B cell (primary cell): Measurements from ENCODE around the gene STXBP2. TPM values are rescaled to one million over a fixed set of nuclear protein-coding genes. Genes with fewer than 3 reads are reported as not detected.

ENCODE experiments used
- ATAC-seq: fragments of 200-7000 bp; cut with Tn5 transposase; one replicate; pipeline ENCODE4 v1.10.0; 2021; ENCODE audit warnings: low read depth, mild to moderate bottlenecking, moderate number of reproducible peaks, moderate library complexity
- CTCF ChIA-PET: fragments of 350-600 bp; sonication (Branson Sonifier 250); formaldehyde crosslinking; loops from one replicate; lab custom pipeline; 2021; ENCODE audit warnings: antibody characterized with exemption, inconsistent platforms; lab: Charles Lee
- POLR2A ChIA-PET: fragments of 350-600 bp; sonication (Branson Sonifier 250); formaldehyde crosslinking; loops from one replicate; lab custom pipeline; 2021; ENCODE audit warnings: antibody characterized with exemption; lab: Charles Lee
- DNase-seq: peaks from one replicate; pipeline ENCODE4 v3.0.0; 2013
- H2AFZ ChIP-seq: 2 replicates; pipeline ENCODE4 v1.6.1; 2012; ENCODE audit warnings: mild to moderate bottlenecking, low read depth, low read length; ENCODE audit not compliant: insufficient read depth, poor library complexity, severe bottlenecking
- H3K27ac ChIP-seq, 2 donors: 1 replicate in 1 of 2; 2 replicates in 1 of 2; pipeline ENCODE4 v1.5.1; 2012 to 2013; ENCODE audit warnings: low read length in 2 of 2, mild to moderate bottlenecking in 2 of 2, moderate library complexity in 1 of 2
- H3K27me3 ChIP-seq, 4 experiments: fragments of 200-600 bp in 1 of 4; sonication (generic) in 1 of 4; replicated peaks in 1 of 4; 1 replicate in 2 of 4; 2 replicates in 2 of 4; pipeline versions ENCODE4 v1.6.1 to v1.7.0; 2013 to 2016; ENCODE audit warnings: low read length in 3 of 4, mild to moderate bottlenecking in 2 of 4, mixed read lengths in 1 of 4, moderate library complexity in 1 of 4; ENCODE audit not compliant: insufficient read depth in 4 of 4, control insufficient read depth in 3 of 4; ENCODE audit errors: control extremely low read depth in 1 of 4
- H3K36me3 ChIP-seq, 2 experiments: replicated peaks in 1 of 2; 1 replicate in 1 of 2; 2 replicates in 1 of 2; pipeline versions ENCODE4 v1.6.1 to v1.7.1; 2013; ENCODE audit warnings: low read length in 1 of 2; ENCODE audit not compliant: insufficient read depth in 2 of 2, control insufficient read depth in 1 of 2; ENCODE audit errors: control extremely low read depth in 1 of 2, extremely low read depth in 1 of 2
- H3K4me1 ChIP-seq, 2 donors: fragments of 200-600 bp in 1 of 2; sonication (generic) in 1 of 2; 1 replicate in 1 of 2; 2 replicates in 1 of 2; pipeline versions ENCODE4 v1.5.1 to v1.6.1; 2013 to 2017; ENCODE audit warnings: low read length in 2 of 2; ENCODE audit not compliant: control insufficient read depth in 2 of 2, insufficient read depth in 2 of 2
- H3K4me2 ChIP-seq: replicated peaks from 2 replicates; pipeline ENCODE3; 2012; ENCODE audit warnings: mild to moderate bottlenecking, low read depth, low read length; ENCODE audit not compliant: poor library complexity, severe bottlenecking
- H3K4me3 ChIP-seq, 5 experiments: fragments of 200-600 bp in 1 of 5; sonication (generic) in 1 of 5; 1 replicate in 3 of 5; 2 replicates in 2 of 5; pipeline versions ENCODE4 v1.5.1 to v1.7.0; 2011 to 2016; ENCODE audit warnings: low read length in 4 of 5, mild to moderate bottlenecking in 4 of 5, low read depth in 2 of 5, control low read depth in 1 of 5, moderate library complexity in 1 of 5; ENCODE audit not compliant: insufficient read depth in 1 of 5; ENCODE audit errors: control extremely low read depth in 1 of 5, extremely low read depth in 1 of 5
- H3K79me2 ChIP-seq: fragments of 200-600 bp; sonication (generic); one replicate; pipeline ENCODE4 v1.6.0; 2016; ENCODE audit warnings: low read length; ENCODE audit not compliant: control insufficient read depth, insufficient read depth
- H3K9ac ChIP-seq: fragments of 200-600 bp; sonication (generic); 2 replicates; pipeline ENCODE4 v1.6.1; 2017; ENCODE audit warnings: mild to moderate bottlenecking, low read length, moderate library complexity
- H3K9me3 ChIP-seq, 3 donors: one replicate each; pipeline versions ENCODE4 v1.6.1 to v1.7.1; 2013; ENCODE audit warnings: low read length in 2 of 3; ENCODE audit not compliant: control insufficient read depth in 2 of 3, insufficient read depth in 1 of 3; ENCODE audit errors: control extremely low read depth in 1 of 3
- H4K20me1 ChIP-seq: 2 replicates; pipeline ENCODE4 v1.6.0; 2012; ENCODE audit warnings: mild to moderate bottlenecking, low read length; ENCODE audit not compliant: insufficient read depth, control insufficient read depth, poor library complexity, severe bottlenecking
- H3K27ac Mint-ChIP-seq: one replicate; pipeline ENCODE4 v1.8.0; 2021; ENCODE audit warnings: mixed read lengths
- H3K27me3 Mint-ChIP-seq: one replicate; pipeline ENCODE4 v1.8.0; 2021; ENCODE audit warnings: mixed read lengths
- H3K4me1 Mint-ChIP-seq: one replicate; pipeline ENCODE4 v1.8.0; 2021; ENCODE audit warnings: mixed read lengths
- H3K4me3 Mint-ChIP-seq: one replicate; pipeline ENCODE4 v1.8.0; 2021; ENCODE audit warnings: mixed read lengths
- H3K9me3 Mint-ChIP-seq: one replicate; pipeline ENCODE4 v1.8.0; 2022; ENCODE audit warnings: mixed read lengths; ENCODE audit not compliant: insufficient read depth
- EZH2 ChIP-seq: IDR thresholded peaks from 2 replicates; pipeline ENCODE4 v1.6.1; 2012; ENCODE audit warnings: borderline replicate concordance, low read depth, mild to moderate bottlenecking, moderate library complexity, low read length; ENCODE audit not compliant: insufficient read depth, poor library complexity, severe bottlenecking
- WGBS: methylation state at CpG from one replicate; pipeline ENCODE4 v1.1.5; 2013; ENCODE audit warnings: missing lambda C conversion rate; ENCODE audit not compliant: insufficient coverage; 5-methylcytosine and 5-hydroxymethylcytosine counted together
- intact Hi-C: fragments of 100-400 bp; cut with micrococcal nuclease; formaldehyde crosslinking; loops from one replicate; pipeline ENCODE4 v1.10.0; 2022
- polyA plus RNA-seq: library from polyadenylated mRNA; depleted of rRNA; stranded (reverse); fragments of >200 nt; gene quantifications from 2 replicates; pipeline ENCODE4 v1.2.3, GENCODE V29; 2012
- total RNA-seq, 2 donors: library from RNA; stranded (reverse); fragments of 120-200 nt in 1 of 2; gene quantifications; 1 replicate in 1 of 2; 2 replicates in 1 of 2; pipeline versions ENCODE4 v1.2.3 to v1.2.4, GENCODE V29; 2013 to 2022
- TF ChIP-seq, protein P1 (sequence below): fragments of 200-600 bp; IDR thresholded peaks from one replicate; pipeline ENCODE4 v1.8.0; 2022; ENCODE audit warnings: antibody characterized with exemption, mild to moderate bottlenecking

The STXBP2 gene
- total and polyA plus RNA-seq, 2 donors (not counting 1 experiment from before 2014, with no cell fraction given) = 222 to 226 TPM

DNA sequence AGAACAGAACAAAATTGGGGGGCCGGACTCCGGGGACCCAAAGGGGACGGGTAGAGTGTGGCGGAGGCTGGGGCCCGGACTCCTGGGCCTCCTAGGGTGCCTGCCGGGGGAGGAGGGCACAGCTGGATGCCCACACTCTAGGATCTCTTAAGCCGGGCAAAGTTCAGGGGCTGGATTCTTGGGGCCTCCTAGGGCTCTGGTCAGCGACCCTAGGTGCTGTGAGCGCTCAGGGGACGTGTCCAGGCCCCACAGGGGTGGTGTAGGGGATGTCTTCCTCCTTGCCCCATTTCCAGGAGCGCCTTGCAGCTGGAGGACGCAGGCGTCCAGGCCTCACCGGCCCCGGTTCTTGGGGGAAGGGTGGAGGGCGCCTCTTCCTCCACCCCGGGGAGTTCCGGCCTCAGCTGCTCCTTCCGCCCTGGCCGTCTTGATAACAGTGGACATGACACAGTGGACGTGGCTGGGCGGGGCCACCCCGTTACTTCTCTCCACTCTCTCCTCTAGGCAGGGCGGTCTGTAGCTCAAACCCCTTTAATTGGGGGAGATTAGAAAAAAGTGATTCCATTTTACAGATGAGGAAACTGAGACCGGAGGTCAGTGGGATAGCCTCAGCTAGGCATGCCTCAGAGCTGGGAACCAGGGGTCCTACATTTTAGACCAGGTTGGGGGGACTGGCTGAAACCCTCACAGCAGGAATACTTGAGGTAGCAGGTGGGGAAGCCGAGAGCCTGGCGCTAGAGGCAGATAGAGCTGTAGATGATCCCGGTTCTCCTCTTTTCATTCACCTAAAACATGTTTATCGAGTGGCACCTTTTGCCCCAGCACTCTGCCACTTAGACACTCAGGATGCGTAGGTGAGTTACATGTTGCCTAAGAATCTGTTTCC is 705 bp downstream of the STXBP2 start:
- H3K4me3 Mint-ChIP-seq = peak overlapping the region; percentile 90
- TF ChIP-seq, protein P1, sequence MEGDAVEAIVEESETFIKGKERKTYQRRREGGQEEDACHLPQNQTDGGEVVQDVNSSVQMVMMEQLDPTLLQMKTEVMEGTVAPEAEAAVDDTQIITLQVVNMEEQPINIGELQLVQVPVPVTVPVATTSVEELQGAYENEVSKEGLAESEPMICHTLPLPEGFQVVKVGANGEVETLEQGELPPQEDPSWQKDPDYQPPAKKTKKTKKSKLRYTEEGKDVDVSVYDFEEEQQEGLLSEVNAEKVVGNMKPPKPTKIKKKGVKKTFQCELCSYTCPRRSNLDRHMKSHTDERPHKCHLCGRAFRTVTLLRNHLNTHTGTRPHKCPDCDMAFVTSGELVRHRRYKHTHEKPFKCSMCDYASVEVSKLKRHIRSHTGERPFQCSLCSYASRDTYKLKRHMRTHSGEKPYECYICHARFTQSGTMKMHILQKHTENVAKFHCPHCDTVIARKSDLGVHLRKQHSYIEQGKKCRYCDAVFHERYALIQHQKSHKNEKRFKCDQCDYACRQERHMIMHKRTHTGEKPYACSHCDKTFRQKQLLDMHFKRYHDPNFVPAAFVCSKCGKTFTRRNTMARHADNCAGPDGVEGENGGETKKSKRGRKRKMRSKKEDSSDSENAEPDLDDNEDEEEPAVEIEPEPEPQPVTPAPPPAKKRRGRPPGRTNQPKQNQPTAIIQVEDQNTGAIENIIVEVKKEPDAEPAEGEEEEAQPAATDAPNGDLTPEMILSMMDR = no peak
- no peak for TF ChIP-seq EZH2
- Histone ChIP-seq H3K9ac (peak overlapping the region; percentile 86), H3K4me1 (peaks cover 17 to 21% of the 10 kb centered on the region in 2 donors), H3K4me3 (peak overlapping the region; percentile 58 to 89 (median 80)), H2AFZ (peak overlapping the region; percentile 81), H4K20me1 (peaks cover 24% of the 10 kb centered on the region), H3K36me3 (peaks cover 4 to 25% of the 10 kb centered on the region in 2 experiments), H3K79me2 (peaks cover 59% of the 10 kb centered on the region), H3K27me3 (no peaks in the 10 kb centered on the region), H3K27ac (peak overlapping the region; percentile 81 to 93), H3K9me3 (peaks cover 0 to 7% (median 0%) of the 10 kb centered on the region in 3 donors), H3K4me2 (peak overlapping the region; percentile 97)
- CTCF ChIA-PET = interaction anchor here (0.5 to 2.1 kb wide), 5 partner anchors 11 to 775 kb away, joined by 3 to 7 read pairs (median 4); partner anchors contain the start of gene MARCHF2
- intact Hi-C loops = loop anchor here (1.0 kb wide), 2 partner anchors 8 to 21 kb away; partner anchors contain the start of genes PET100 and XAB2
- DNase-seq (no peak), ATAC-seq (no peak)
- WGBS = 34% methylated on average over 22 of the region's 30 CpGs
- no peaks in the 10 kb centered on the region for H3K27me3 Mint-ChIP-seq
- peak overlapping the region; percentile 94 for H3K27ac Mint-ChIP-seq
- POLR2A ChIA-PET = interaction anchor here (1.0 kb wide), 1 partner anchor 103 kb away, joined by 3 read pairs; no protein-coding TSS in a partner anchor
- H3K4me1 Mint-ChIP-seq = peaks cover 38% of the 10 kb centered on the region
- no peaks in the 10 kb centered on the region for H3K9me3 Mint-ChIP-seq
